Measurements from ENCODE around the gene MRTFA. TPM values are rescaled to one million over a fixed set of nuclear protein-coding genes. Genes with fewer than 3 reads are reported as not detected.
A peak's percentile ranks its signal among the peaks of the same experiment; 100 is the strongest.

The MRTFA gene
- total and polyA plus RNA-seq, 8 donors, result 22.5 to 58.0 (median 26.5) TPM

GRCh38 chr22:40517631-40518030 lies 118.9 kb downstream of the MRTFA start:
- H3K27ac ChIP-seq, result no peak overlapping the region
- ATAC-seq, result no peak
- no peaks in the 10 kb centered on the region for H3K9me3 ChIP-seq
- no peak for TF ChIP-seq CTCF (IDR thresholded peaks at IDR 0.05)
- no peaks in the 10 kb centered on the region for H3K27me3 ChIP-seq
- intact Hi-C loops (cut with DNase I), result no loop called here
- peaks cover 0 to 6% of the 10 kb centered on the region in 2 donors for H3K36me3 ChIP-seq
- H3K4me1 ChIP-seq, result peaks cover 0 to 26% of the 10 kb centered on the region in 2 donors
- no peak for DNase-seq
- H3K4me3 ChIP-seq, result no peak overlapping the region

GRCh38 chr22:40516416-40516815 lies 120.1 kb downstream of the MRTFA start:
- ATAC-seq, result no peak
- no peak for TF ChIP-seq CTCF (IDR thresholded peaks at IDR 0.05)
- Histone ChIP-seq H3K9me3 (no peaks in the 10 kb centered on the region), H3K4me1 (peaks cover 0 to 29% of the 10 kb centered on the region in 2 donors), H3K4me3 (no peak overlapping the region), H3K27ac (no peak overlapping the region), H3K36me3 (peaks cover 0 to 6% of the 10 kb centered on the region in 2 donors), H3K27me3 (no peaks in the 10 kb centered on the region)
- intact Hi-C loops (cut with DNase I), result no loop called here
- DNase-seq, result no peak

GRCh38 chr22:40512426-40513136 lies 123.9 kb downstream of the MRTFA start:
- TF ChIP-seq CTCF (IDR thresholded peaks at IDR 0.05), result no peak
- Histone ChIP-seq H3K27me3 (no peaks in the 10 kb centered on the region), H3K36me3 (no peaks in the 10 kb centered on the region), H3K9me3 (no peaks in the 10 kb centered on the region), H3K4me1 (peaks cover 32 to 44% of the 10 kb centered on the region in 2 donors), H3K27ac (peak overlapping the region; percentile 66 to 82), H3K4me3 (no peak overlapping the region)
- intact Hi-C loops (cut with DNase I), result no loop called here
- ATAC-seq (peak; percentile 12), DNase-seq (peak in 2 of 4 donors; percentile 65 to 84)

- H3K4me3 ChIP-seq, result no peak overlapping the region
- ATAC-seq (peak; percentile 3), DNase-seq (no peak)
- intact Hi-C loops (cut with DNase I), result no loop called here
- H3K4me1 ChIP-seq, result peaks cover 32 to 53% of the 10 kb centered on the region in 2 donors
- TF ChIP-seq CTCF (IDR thresholded peaks at IDR 0.05), result no peak
- H3K27ac ChIP-seq, result peak overlapping the region; percentile 66 to 82
- no peaks in the 10 kb centered on the region for H3K9me3 ChIP-seq
- H3K36me3 ChIP-seq, result no peaks in the 10 kb centered on the region
- H3K27me3 ChIP-seq, result no peaks in the 10 kb centered on the region
Measured at GRCh38 chr22:40511604-40512003, 124.9 kb downstream of the MRTFA start.

- Histone ChIP-seq H3K4me1 (peaks cover 36 to 55% of the 10 kb centered on the region in 2 donors), H3K36me3 (no peaks in the 10 kb centered on the region), H3K4me3 (no peak overlapping the region), H3K27ac (peak overlapping the region; percentile 82 to 89), H3K9me3 (no peaks in the 10 kb centered on the region), H3K27me3 (no peaks in the 10 kb centered on the region)
- no peak for DNase-seq
- no peak for ATAC-seq
- no peak for TF ChIP-seq CTCF (IDR thresholded peaks at IDR 0.05)
- intact Hi-C loops (cut with DNase I), result no loop called here
Measured at GRCh38 chr22:40510631-40511364, 125.7 kb downstream of the MRTFA start.

All from left lung (tissue), 10 donors.